Measurements from ENCODE around the gene FGA. TPM values are rescaled to one million over a fixed set of nuclear protein-coding genes. Genes with fewer than 3 reads are reported as not detected.
A peak's percentile ranks its signal among the peaks of the same experiment; 100 is the strongest.

FGA gene
- total RNA-seq, 2 experiments from 2014 or later: not detected

DNA sequence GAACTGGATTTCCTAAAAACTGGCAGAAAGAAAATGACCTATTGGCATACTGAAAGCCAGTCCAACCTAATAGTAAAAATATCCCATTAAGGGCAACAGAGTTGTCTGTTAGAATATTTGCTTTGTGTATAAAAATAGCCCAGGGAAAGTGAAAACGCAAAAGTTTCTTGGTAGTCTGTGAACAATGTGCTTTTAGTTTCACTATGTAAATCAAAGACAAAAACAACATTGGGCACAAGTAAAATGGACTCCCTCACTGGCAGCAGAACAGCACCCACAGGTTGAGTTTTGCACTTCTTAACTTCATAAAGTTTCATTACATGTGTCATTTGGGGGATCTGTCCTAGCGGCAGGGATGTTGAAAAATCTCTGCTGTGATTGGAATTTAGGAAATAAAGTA, 26.2 kb upstream of the FGA start:
- H3K9me3 ChIP-seq (ENCODE audit: control insufficient read depth in 1 of 2, insufficient read depth in 1 of 2, low read length in 2 of 2): no peaks in the 10 kb centered on the region
- no peaks in the 10 kb centered on the region for H3K4me1 ChIP-seq (ENCODE audit: insufficient read depth, low read length)
- H3K27me3 Mint-ChIP-seq: peaks cover 16% of the 10 kb centered on the region
- H3K27ac Mint-ChIP-seq: no peak overlapping the region
- no peak overlapping the region for H3K4me3 ChIP-seq (ENCODE audit: low read length)
- peaks cover 0 to 19% of the 10 kb centered on the region in 2 experiments for H3K27me3 ChIP-seq (ENCODE audit: control insufficient read depth in 1 of 2, insufficient read depth in 2 of 2, low read length in 2 of 2)
- ATAC-seq (ENCODE audit: poor library complexity) (no peak), DNase-seq (peak in 2 of 14 experiments; percentile 7 to 27)
- TF ChIP-seq, protein P1, sequence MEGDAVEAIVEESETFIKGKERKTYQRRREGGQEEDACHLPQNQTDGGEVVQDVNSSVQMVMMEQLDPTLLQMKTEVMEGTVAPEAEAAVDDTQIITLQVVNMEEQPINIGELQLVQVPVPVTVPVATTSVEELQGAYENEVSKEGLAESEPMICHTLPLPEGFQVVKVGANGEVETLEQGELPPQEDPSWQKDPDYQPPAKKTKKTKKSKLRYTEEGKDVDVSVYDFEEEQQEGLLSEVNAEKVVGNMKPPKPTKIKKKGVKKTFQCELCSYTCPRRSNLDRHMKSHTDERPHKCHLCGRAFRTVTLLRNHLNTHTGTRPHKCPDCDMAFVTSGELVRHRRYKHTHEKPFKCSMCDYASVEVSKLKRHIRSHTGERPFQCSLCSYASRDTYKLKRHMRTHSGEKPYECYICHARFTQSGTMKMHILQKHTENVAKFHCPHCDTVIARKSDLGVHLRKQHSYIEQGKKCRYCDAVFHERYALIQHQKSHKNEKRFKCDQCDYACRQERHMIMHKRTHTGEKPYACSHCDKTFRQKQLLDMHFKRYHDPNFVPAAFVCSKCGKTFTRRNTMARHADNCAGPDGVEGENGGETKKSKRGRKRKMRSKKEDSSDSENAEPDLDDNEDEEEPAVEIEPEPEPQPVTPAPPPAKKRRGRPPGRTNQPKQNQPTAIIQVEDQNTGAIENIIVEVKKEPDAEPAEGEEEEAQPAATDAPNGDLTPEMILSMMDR (IDR thresholded peaks at IDR 0.05): no peak
- CTCF ChIA-PET: no interaction called here
- H3K27ac ChIP-seq (ENCODE audit: low read depth in 1 of 2, low read length in 2 of 2): no peak overlapping the region
- H3K36me3 Mint-ChIP-seq (ENCODE audit: low read depth): no peaks in the 10 kb centered on the region
- H3K4me1 Mint-ChIP-seq (ENCODE audit: low read depth): no peaks in the 10 kb centered on the region
- no peaks in the 10 kb centered on the region for H3K9me3 Mint-ChIP-seq
- H3K36me3 ChIP-seq (ENCODE audit: insufficient read depth, low read length): no peaks in the 10 kb centered on the region
- H3K4me3 Mint-ChIP-seq: no peak overlapping the region
- intact Hi-C loops (cut with DNase I, micrococcal nuclease): no loop called here
- POLR2A ChIA-PET: no interaction called here

DNA sequence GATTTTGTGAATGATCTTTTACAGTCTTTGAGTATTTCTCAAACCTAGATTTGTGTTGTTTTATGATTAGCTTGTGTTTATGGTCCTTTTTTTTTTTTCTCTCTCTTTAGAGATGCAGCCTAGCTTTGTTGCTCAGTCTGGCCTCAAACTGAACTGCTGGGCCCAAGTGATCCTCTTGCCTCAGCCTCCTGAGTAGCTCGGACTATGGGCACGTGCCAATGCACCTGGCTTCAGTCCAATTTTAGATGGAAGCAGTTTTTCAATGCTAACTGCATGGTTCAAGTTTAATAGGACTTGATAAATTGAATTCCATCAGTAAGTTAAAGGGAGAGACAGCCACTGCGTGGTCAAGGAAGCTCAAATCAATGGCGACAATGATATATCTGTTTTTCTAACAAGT, 25.7 kb upstream of the FGA start:
- Histone ChIP-seq H3K4me1 (ENCODE audit: insufficient read depth, low read length) (no peaks in the 10 kb centered on the region), H3K27me3 (ENCODE audit: control insufficient read depth in 1 of 2, insufficient read depth in 2 of 2, low read length in 2 of 2) (peaks cover 0 to 19% of the 10 kb centered on the region in 2 experiments), H3K36me3 (ENCODE audit: insufficient read depth, low read length) (no peaks in the 10 kb centered on the region), H3K4me3 (ENCODE audit: low read length) (no peak overlapping the region), H3K27ac (ENCODE audit: low read depth in 1 of 2, low read length in 2 of 2) (no peak overlapping the region), H3K9me3 (ENCODE audit: control insufficient read depth in 1 of 2, insufficient read depth in 1 of 2, low read length in 2 of 2) (no peaks in the 10 kb centered on the region)
- H3K9me3 Mint-ChIP-seq: no peaks in the 10 kb centered on the region
- no peak overlapping the region for H3K4me3 Mint-ChIP-seq
- no peaks in the 10 kb centered on the region for H3K36me3 Mint-ChIP-seq (ENCODE audit: low read depth)
- ChIA-PET CTCF (no interaction called here), POLR2A (no interaction called here)
- peaks cover 21% of the 10 kb centered on the region for H3K27me3 Mint-ChIP-seq
- intact Hi-C loops (cut with DNase I, micrococcal nuclease): no loop called here
- no peak overlapping the region for H3K27ac Mint-ChIP-seq
- DNase-seq: no peak
- TF ChIP-seq, protein P1 (IDR thresholded peaks at IDR 0.05): no peak
- no peaks in the 10 kb centered on the region for H3K4me1 Mint-ChIP-seq (ENCODE audit: low read depth)
- no peak for ATAC-seq (ENCODE audit: poor library complexity)

DNA sequence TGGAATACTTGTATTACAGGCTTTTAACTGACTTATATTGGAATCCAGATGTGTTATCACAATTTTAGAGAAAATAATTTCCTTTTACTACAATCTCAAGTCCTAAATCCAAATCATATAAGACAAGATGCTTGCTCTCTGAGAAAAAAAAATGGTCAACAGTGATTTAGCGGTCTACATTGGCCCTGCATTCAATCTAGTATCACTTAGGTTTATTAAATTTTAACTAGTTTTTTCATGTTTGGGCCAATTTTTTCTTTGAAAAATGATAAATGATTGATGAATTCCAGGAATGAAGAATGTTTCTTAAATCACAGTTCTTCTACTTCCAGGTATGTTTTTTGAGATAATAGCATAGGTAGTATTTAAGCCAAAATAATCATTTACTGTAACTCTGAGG, 24.7 kb upstream of the FGA start:
- Histone ChIP-seq H3K4me1 (ENCODE audit: insufficient read depth, low read length) (no peaks in the 10 kb centered on the region), H3K36me3 (ENCODE audit: insufficient read depth, low read length) (no peaks in the 10 kb centered on the region), H3K27me3 (ENCODE audit: control insufficient read depth in 1 of 2, insufficient read depth in 2 of 2, low read length in 2 of 2) (peaks cover 0 to 19% of the 10 kb centered on the region in 2 experiments), H3K27ac (ENCODE audit: low read depth in 1 of 2, low read length in 2 of 2) (no peak overlapping the region), H3K9me3 (ENCODE audit: control insufficient read depth in 1 of 2, insufficient read depth in 1 of 2, low read length in 2 of 2) (no peaks in the 10 kb centered on the region), H3K4me3 (ENCODE audit: low read length) (no peak overlapping the region)
- peaks cover 29% of the 10 kb centered on the region for H3K27me3 Mint-ChIP-seq
- intact Hi-C loops (cut with DNase I, micrococcal nuclease): no loop called here
- ChIA-PET POLR2A (no interaction called here), CTCF (no interaction called here)
- H3K9me3 Mint-ChIP-seq: no peaks in the 10 kb centered on the region
- H3K27ac Mint-ChIP-seq: no peak overlapping the region
- H3K36me3 Mint-ChIP-seq (ENCODE audit: low read depth): no peaks in the 10 kb centered on the region
- no peaks in the 10 kb centered on the region for H3K4me1 Mint-ChIP-seq (ENCODE audit: low read depth)
- no peak overlapping the region for H3K4me3 Mint-ChIP-seq
- DNase-seq (no peak), ATAC-seq (ENCODE audit: poor library complexity) (no peak)
- TF ChIP-seq, protein P1 (IDR thresholded peaks at IDR 0.05): no peak
